Muscle of leg (tissue), 16 donors: ENCODE measurements around the gene AMER2. TPM values are rescaled to one million over a fixed set of nuclear protein-coding genes. Genes with fewer than 3 reads are reported as not detected.

Source experiments
- DNase-seq: peaks from one replicate; pipeline ENCODE4 v3.0.0; 2013
- H3K27ac ChIP-seq: one replicate; pipeline ENCODE4 v1.5.1; 2013; ENCODE audit warnings: mild to moderate bottlenecking, low read length, control low read depth
- H3K27me3 ChIP-seq: one replicate; pipeline ENCODE4 v1.6.1; 2013; ENCODE audit warnings: low read length; ENCODE audit not compliant: control insufficient read depth, insufficient read depth
- H3K36me3 ChIP-seq: one replicate; pipeline ENCODE4 v1.6.1; 2013; ENCODE audit warnings: low read length; ENCODE audit not compliant: control insufficient read depth, insufficient read depth
- H3K4me1 ChIP-seq: one replicate; pipeline ENCODE4 v1.6.1; 2013; ENCODE audit warnings: low read length; ENCODE audit not compliant: control insufficient read depth, insufficient read depth
- H3K4me3 ChIP-seq: one replicate; pipeline ENCODE4 v1.5.1; 2013; ENCODE audit warnings: low read length, control low read depth
- H3K9me3 ChIP-seq: replicated peaks from 2 replicates; pipeline ENCODE4 v1.6.1; 2013; ENCODE audit warnings: low read depth, low read length; ENCODE audit not compliant: control insufficient read depth
- WGBS: methylation state at CpG from one replicate; pipeline ENCODE4 v1.1.5; 2013; ENCODE audit warnings: missing lambda C conversion rate; ENCODE audit not compliant: insufficient coverage; 5-methylcytosine and 5-hydroxymethylcytosine counted together
- long read RNA-seq, 11 donors: transcript quantifications; one replicate each; lab custom pipeline, GENCODE V29; 2026
- polyA plus RNA-seq, 8 donors: library from polyadenylated mRNA; unstranded; fragments of 120-200 nt; gene quantifications; one replicate each; pipeline versions ENCODE4 v1.2.1 to v1.2.3, GENCODE V29; 2013; ENCODE audit warnings: inconsistent platforms in 1 of 8, low replicate concordance in 1 of 8; ENCODE audit not compliant: insufficient read length in 8 of 8, insufficient read depth in 1 of 8
- total RNA-seq: library from RNA; stranded (reverse); fragments of 120-200 nt; gene quantifications from one replicate; pipeline ENCODE4 v1.2.4, GENCODE V29; 2013

The AMER2 gene, protein sequence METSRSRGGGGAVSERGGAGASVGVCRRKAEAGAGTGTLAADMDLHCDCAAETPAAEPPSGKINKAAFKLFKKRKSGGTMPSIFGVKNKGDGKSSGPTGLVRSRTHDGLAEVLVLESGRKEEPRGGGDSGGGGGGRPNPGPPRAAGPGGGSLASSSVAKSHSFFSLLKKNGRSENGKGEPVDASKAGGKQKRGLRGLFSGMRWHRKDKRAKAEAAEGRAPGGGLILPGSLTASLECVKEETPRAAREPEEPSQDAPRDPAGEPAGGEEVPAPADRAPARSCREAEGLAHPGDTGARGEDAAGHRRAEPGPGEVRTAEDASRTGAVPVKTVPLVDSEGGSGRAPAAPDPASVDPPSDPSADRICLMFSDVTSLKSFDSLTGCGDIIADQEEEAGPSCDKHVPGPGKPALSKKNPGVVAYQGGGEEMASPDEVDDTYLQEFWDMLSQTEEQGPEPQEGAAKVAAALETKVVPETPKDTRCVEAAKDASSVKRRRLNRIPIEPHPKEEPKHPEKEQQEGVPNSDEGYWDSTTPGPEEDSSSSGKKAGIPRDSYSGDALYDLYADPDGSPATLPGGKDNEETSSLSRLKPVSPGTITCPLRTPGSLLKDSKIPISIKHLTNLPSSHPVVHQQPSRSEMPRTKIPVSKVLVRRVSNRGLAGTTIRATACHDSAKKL
- total RNA-seq: 0.04 TPM
- polyA plus RNA-seq: under 1 TPM; 0.03 to 0.13 (median 0.06) TPM
- long read RNA-seq, donor 1: 0 reads
- long read RNA-seq, donor 2: 0 reads
- long read RNA-seq, donor 3: 0 reads
- long read RNA-seq, donor 4: 0 reads
- long read RNA-seq, donor 5: 0 reads
- long read RNA-seq, donor 6: 0 reads
- long read RNA-seq, donor 7: 0 reads
- long read RNA-seq, donor 8, partial matches to known transcripts: 0 of 1 reads
- long read RNA-seq, donor 8, other reads (novel, unspliced or antisense): 0 of 1 reads
- long read RNA-seq, donor 9, partial matches to known transcripts: 0 of 1 reads
- long read RNA-seq, donor 9, other reads (novel, unspliced or antisense): 0 of 1 reads
- long read RNA-seq, donor 10: 0 reads
- long read RNA-seq, donor 11: 0 reads

DNA sequence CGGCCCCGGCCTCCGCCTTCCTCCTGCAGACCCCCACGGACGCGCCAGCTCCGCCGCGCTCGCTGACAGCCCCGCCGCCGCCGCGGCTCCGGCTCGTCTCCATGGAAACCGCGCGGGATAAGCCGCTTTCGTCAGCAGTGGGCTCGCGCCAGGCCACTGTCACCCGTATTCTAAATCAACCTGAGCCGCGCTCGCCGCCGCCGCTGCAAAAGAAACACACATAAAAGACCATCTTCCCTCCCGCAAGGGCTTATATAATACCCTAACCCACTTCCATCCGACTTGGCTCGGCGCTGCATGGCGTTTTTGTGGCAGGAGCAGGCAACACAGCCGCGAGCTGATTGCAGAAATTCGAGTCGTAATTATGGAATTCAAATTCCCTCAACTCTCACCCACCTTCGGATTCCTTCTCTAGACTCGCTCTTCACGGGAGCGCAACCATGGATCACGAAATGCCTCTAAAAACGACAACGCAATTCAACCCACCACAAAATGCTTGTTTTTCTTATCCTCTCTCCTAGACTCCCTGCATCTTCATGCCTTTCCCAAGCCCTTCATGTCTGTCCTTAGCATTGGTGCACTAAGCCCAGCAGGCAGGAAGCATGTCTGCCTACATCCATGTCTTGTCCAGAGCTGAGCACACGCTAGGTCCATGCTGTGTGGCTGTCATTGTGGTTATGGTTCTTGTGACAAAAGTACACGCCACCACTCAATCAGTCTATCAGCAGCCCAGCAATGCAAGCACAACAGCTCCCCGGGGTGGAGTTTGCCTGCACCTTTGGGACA is at the start of gene AMER2:
Gene AMER2 (minus strand): TSS at position 772 of the 786 bp plus-strand sequence. CDS start 669 bp downstream, at position 103.
- 1% methylated on average over 47 of the region's 50 CpGs for WGBS
- peaks cover 54% of the 10 kb centered on the region for H3K27me3 ChIP-seq
- no peak within 1 kb of the TSS for H3K27ac ChIP-seq
- peak within 1 kb of the TSS; percentile 28 for H3K4me3 ChIP-seq
- H3K4me1 ChIP-seq: peaks cover 12% of the 10 kb centered on the region
- H3K9me3 ChIP-seq: no peaks in the 10 kb centered on the region
- H3K36me3 ChIP-seq: no peaks in the 10 kb centered on the region
- peak; percentile 64 for DNase-seq

DNA sequence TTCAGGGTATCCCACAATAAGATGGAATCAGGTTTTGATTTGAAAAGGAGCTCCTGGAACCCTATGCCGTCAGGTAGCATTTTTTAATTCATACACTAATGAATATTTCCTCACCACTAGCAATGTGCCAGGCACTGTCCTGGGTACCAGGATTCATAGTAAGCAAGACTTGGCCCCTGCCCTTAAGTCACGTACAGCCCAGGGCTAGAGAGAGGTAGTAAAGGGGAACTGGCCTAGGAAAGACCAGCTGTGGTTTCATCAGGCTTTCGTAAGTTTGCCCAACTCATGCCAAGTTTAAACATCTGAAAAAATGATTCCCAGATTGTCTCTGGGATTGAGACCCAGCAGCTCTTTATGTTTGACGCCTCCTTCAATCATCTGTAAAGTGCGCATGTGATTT is 45.9 kb upstream of the AMER2 start:
- H3K27me3 ChIP-seq: peaks cover 4% of the 10 kb centered on the region
- no peaks in the 10 kb centered on the region for H3K4me1 ChIP-seq
- no peak overlapping the region for H3K27ac ChIP-seq
- DNase-seq: no peak
- H3K9me3 ChIP-seq: no peaks in the 10 kb centered on the region
- 76% methylated on average over 3 of the region's 5 CpGs for WGBS
- H3K36me3 ChIP-seq: no peaks in the 10 kb centered on the region
- H3K4me3 ChIP-seq: no peak overlapping the region

DNA sequence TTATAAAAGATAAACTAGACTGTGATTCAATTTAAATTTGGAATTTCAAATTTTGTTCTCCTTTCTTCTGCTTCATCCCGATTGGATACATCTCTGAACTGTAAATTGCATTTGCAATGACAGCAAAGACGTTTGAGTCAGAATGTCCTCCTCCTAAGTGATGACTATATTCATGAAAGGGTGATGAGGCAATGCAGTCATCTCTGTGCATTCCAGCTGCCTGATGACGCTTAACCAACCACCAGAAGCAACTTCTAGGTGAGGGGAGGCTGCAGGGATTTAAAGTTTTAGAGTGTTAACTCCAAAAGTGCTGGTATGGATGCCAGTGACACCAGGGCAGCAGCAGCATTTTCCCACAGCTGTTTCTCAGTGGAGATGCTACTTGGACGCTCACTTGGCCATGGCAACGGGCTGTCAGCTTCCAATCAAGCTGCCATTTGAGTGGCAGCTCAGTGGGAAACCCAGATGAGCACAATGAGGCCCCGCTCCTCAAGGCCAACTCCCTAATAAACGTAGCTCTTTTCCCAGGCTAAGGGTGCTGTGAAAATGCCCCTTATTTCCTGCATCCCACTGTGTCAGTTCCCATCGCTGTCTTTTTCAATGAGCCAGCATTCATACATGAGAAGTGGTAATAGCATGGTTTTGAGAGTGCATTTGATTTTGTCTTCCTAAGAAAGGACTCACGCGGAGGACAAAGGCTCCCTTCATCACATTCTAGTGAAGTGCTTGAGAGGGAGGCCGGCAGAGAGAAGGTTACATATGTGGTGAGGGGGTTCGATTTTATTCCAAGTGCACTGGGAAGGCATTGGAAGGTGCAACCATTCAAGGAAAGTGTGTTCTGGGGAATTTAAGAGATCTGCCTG is 45.2 kb upstream of the AMER2 start:
- no peak overlapping the region for H3K27ac ChIP-seq
- no peak overlapping the region for H3K4me3 ChIP-seq
- H3K27me3 ChIP-seq: no peaks in the 10 kb centered on the region
- H3K9me3 ChIP-seq: no peaks in the 10 kb centered on the region
- no peaks in the 10 kb centered on the region for H3K4me1 ChIP-seq
- H3K36me3 ChIP-seq: no peaks in the 10 kb centered on the region
- 57% methylated on average over 4 of the region's 12 CpGs for WGBS
- DNase-seq: no peak

DNA sequence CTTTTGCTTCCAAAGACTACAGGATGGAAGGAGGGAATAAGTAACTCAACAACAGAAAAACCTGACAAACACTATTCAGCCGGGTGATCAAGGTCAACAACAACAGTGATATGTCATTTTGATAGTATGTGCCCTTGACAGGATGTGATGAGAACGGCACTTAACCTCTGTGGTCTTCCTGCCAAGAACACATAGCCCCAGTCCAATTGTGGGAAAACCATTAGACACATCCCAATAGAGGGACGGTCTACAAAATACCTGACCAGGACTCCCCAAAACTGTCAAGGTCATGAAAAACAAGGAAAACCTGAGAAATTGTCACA is 43.1 kb upstream of the AMER2 start:
- Histone ChIP-seq H3K27ac (no peak overlapping the region), H3K36me3 (no peaks in the 10 kb centered on the region), H3K4me1 (no peaks in the 10 kb centered on the region), H3K9me3 (no peaks in the 10 kb centered on the region), H3K4me3 (no peak overlapping the region), H3K27me3 (no peaks in the 10 kb centered on the region)
- WGBS: no CpG with 5 or more reads among the region's 3 CpGs
- no peak for DNase-seq

DNA sequence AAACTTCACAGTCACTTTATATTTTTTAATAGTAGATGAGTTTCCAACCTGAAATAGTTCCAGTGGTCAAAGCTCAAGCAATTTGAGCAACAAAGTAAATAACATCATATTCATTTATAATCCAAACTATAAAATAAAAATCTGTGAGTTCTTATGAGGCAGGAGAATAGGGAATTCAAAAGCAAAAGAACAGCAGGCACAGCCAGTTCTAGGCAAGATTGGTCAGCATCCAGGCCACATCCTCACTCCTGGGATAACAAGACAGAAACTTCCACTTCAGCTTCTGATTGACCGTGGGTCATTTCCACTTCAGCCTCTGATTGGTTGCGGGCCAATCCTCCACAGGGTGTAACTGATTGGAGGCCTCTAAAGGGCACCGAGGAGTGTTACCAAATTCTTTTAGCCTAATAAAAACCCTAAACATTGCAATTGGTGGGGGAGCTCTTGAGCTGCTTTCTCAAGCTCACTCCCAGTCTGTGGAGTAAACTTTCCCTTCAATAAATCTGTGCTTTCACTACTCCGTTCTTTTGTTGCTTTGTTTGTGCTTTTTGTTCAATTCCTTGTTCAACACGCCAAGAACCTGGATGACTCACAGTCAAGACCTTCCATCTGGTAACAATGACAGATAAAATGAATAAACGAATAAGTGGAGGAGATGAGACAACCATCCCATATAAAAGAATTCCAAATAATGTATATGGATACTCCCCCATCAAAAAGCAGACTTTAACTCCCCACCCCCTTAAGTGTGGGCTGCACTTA is 42.6 kb upstream of the AMER2 start:
- no peaks in the 10 kb centered on the region for H3K9me3 ChIP-seq
- WGBS: no CpG with 5 or more reads among the region's 6 CpGs
- no peaks in the 10 kb centered on the region for H3K36me3 ChIP-seq

DNA sequence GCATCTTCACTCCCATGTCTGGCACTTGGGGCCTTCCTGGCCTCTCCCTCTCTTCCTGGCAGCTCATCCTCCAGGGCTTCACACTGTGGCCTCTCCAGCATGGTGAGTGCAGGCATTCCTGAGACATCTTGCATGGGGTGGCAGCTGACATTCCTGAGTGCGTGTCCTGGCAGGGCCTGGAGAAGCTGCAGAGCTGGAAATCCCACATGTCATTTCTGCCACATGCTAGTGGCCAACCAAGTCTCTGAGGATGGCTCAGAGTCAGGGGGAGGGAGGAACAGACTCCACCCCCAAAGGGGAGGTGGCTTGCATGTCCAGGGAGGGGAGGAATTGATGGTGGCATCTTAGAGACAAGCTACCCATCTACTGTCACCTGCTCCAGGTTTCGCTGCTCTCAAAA is 41.6 kb upstream of the AMER2 start:
- Histone ChIP-seq H3K27ac (no peak overlapping the region), H3K36me3 (no peaks in the 10 kb centered on the region), H3K4me3 (no peak overlapping the region), H3K27me3 (peaks cover 3% of the 10 kb centered on the region), H3K9me3 (no peaks in the 10 kb centered on the region), H3K4me1 (no peaks in the 10 kb centered on the region)
- WGBS: 100% methylated on average over 1 of the region's 2 CpGs
- peak; percentile 11 for DNase-seq

More for the DNA sequence above, 42.6 kb upstream of the AMER2 start:
- no peaks in the 10 kb centered on the region for H3K4me1 ChIP-seq
- no peak overlapping the region for H3K27ac ChIP-seq
- H3K4me3 ChIP-seq: no peak overlapping the region
- peaks cover 3% of the 10 kb centered on the region for H3K27me3 ChIP-seq
- peak; percentile 88 for DNase-seq

DNA sequence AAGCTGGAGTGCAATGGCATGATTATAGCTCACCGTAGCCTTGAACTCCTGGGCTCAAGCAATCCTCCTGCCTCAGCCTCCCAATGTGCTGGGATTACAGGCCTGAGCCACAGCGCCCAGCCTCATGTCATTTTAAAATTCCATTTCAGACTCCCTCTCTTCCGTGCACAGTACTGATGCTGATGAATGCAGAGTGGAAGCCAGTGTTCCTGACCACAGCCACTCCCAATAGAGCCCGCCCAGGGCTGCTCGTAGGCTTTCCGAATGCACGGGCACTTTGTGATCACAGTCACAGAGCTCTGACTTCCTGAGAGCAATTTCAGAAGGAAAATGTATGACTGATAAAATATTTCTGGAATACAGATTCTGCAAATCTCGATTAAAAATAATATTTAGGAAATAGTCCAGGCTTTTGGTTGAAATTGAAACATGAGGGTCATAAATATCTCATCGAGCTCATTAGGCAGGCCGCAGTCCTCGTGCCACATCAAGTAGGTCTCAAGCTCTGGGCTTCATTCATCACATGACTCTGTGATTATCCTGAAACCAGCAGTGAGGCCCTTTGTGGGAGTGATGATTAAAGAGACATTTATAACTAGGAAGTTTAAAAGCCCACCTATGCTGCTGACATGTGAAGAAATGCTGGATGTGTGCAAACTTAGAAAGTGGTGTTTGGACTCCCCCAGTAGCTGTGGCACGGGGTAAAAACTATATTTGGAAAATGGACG is 38.9 kb upstream of the AMER2 start:
- H3K4me3 ChIP-seq: no peak overlapping the region
- H3K27ac ChIP-seq: no peak overlapping the region
- H3K36me3 ChIP-seq: no peaks in the 10 kb centered on the region
- H3K4me1 ChIP-seq: no peaks in the 10 kb centered on the region
- H3K27me3 ChIP-seq: peaks cover 3% of the 10 kb centered on the region
- DNase-seq: no peak
- no peaks in the 10 kb centered on the region for H3K9me3 ChIP-seq
- WGBS: 66% methylated on average over 5 of the region's 13 CpGs

DNA sequence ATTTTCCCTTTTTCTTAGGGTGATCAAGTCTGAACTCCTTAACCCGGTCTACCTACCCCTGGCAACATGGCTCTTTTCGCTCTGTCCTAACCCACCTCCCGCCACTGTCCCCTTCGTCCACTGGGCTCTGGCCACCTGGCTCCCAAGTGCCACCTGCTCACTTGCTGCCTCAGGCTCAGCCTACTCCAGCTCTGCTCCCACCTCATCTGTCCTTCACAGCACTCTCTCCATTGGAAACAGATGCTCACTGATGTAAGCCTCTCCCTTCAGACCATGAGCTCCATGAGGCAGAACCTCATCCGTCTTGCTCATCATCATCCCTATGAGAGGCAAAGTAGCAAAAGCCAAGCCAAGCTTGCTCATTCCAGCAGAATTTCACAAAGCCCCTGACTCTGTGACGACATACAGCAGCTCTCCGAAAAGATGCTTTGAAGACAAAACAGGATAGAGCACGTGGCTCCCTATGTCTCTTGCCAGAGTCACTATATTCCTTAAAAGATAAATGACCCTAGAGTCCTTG is 35.3 kb upstream of the AMER2 start:
- Histone ChIP-seq H3K4me3 (no peak overlapping the region), H3K27ac (no peak overlapping the region), H3K36me3 (no peaks in the 10 kb centered on the region), H3K4me1 (no peaks in the 10 kb centered on the region), H3K27me3 (peaks cover 7% of the 10 kb centered on the region), H3K9me3 (no peaks in the 10 kb centered on the region)
- 69% methylated on average over 6 of the region's 8 CpGs for WGBS
- peak; percentile 53 for DNase-seq
